Kidney (tissue), 14 donors: ENCODE results near the gene GMDS. TPM values are rescaled to one million over a fixed set of nuclear protein-coding genes. Genes with fewer than 3 reads are reported as not detected.

Source experiments
- DNase-seq, 5 donors: peaks; one replicate each; pipeline ENCODE4 v3.0.0-alpha.2; 2013 to 2020
- FAIRE-seq: peaks from 2 replicates; lab custom pipeline; 2012; peaks lifted over from hg19 to GRCh38; lab: Jason Lieb, UNC
- H3K27ac ChIP-seq, 2 donors: one replicate each; pipeline ENCODE4 v1.7.0; 2013; ENCODE audit warnings: low read depth in 2 of 2, low read length in 2 of 2, inconsistent platforms in 1 of 2
- H3K27me3 ChIP-seq: one replicate; pipeline ENCODE4 v1.7.1; 2013; ENCODE audit warnings: low read length, inconsistent platforms; ENCODE audit not compliant: control insufficient read depth, insufficient read depth
- H3K36me3 ChIP-seq, 3 donors: one replicate each; pipeline versions ENCODE4 v1.7.0 to v1.7.1; 2013; ENCODE audit warnings: low read length in 3 of 3, control low read depth in 1 of 3, inconsistent platforms in 1 of 3; ENCODE audit not compliant: insufficient read depth in 3 of 3, control insufficient read depth in 2 of 3
- H3K4me1 ChIP-seq, 3 donors: one replicate each; pipeline versions ENCODE4 v1.7.0 to v1.7.1; 2013; ENCODE audit warnings: low read length in 3 of 3, inconsistent platforms in 1 of 3, low read depth in 1 of 3; ENCODE audit not compliant: control insufficient read depth in 2 of 3, insufficient read depth in 2 of 3
- H3K4me3 ChIP-seq, 3 donors: one replicate each; pipeline versions ENCODE4 v1.7.0 to v1.8.1; 2013; ENCODE audit warnings: low read length in 3 of 3, control low read depth in 1 of 3, inconsistent platforms in 1 of 3
- H3K9ac ChIP-seq, 3 donors: one replicate each; pipeline versions ENCODE4 v1.7.0 to v1.7.1; 2013; ENCODE audit warnings: low read length in 3 of 3, control low read depth in 1 of 3, inconsistent platforms in 1 of 3
- H3K9me3 ChIP-seq, 3 donors: one replicate each; pipeline versions ENCODE4 v1.7.0 to v1.7.1; 2013; ENCODE audit warnings: low read length in 3 of 3, control low read depth in 1 of 3, inconsistent platforms in 1 of 3; ENCODE audit not compliant: control insufficient read depth in 2 of 3, insufficient read depth in 1 of 3
- intact Hi-C: fragments of 100-400 bp; cut with DNase I; formaldehyde crosslinking; loops from one replicate; pipeline ENCODE4 v1.11.1; 2022
- polyA plus RNA-seq: library from polyadenylated mRNA; stranded (reverse); fragments of 350-450 nt; fragmentation: Illumina TruSeq; extraction: RNeasy Lipid Tissue Mini Kit (QIAGEN cat#74804); gene quantifications from one replicate; pipeline ENCODE4 v1.2.3, GENCODE V29; 2014; ENCODE audit warnings: low read depth, low replicate concordance; ENCODE audit not compliant: insufficient read depth
- total RNA-seq: library from RNA; stranded (reverse); fragmentation: NEBNext Ultra II Directional; extraction: Animal tissue kit (Norgen Biotek cat#: 25700); gene quantifications from one replicate; pipeline ENCODE4 v1.2.1, GENCODE V29; 2021
- TF ChIP-seq, protein P1 (sequence below): IDR thresholded peaks from 3 replicates; pipeline ENCODE4 v1.5.1; 2012; ENCODE audit warnings: mild to moderate bottlenecking, moderate library complexity, borderline replicate concordance; ENCODE audit not compliant: insufficient read depth; ENCODE audit errors: extremely low read depth
- donor health status: control.
- donor health status: control.
- donor health status: control.
- donor health status: control.
- donor health status: control.
- donor health status: DM: yes; HTN: yes; CAD: no.
- donor health status: Normal renal cell carcinoma (clear cell type).

The GMDS gene
- total and polyA plus RNA-seq, 2 donors from 2014 or later: 49.6 to 63.7 TPM

DNA sequence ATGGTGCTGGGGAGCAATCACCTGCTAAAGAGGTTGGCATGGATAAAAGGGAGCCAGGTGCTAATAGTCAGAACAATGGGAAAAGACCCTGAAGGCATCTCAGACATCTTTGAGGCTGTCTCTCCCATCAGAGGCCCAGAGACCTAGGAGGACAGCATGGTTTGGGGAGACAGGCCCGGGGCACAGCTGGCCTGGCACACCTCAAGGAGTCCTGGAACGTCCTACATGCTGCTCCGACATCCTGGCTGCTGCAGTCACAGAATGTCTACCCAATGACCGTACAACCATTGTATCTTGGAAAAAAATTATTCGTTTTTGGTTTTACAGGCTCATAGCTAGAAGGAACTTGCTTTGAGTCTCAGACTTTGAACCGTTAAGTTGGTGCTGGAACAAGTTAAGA lies 4.4 kb downstream of the GMDS start:
- Histone ChIP-seq H3K27ac (no peak overlapping the region), H3K4me3 (no peak overlapping the region), H3K36me3 (no peaks in the 10 kb centered on the region), H3K9me3 (no peaks in the 10 kb centered on the region), H3K9ac (no peak overlapping the region), H3K27me3 (no peaks in the 10 kb centered on the region), H3K4me1 (no peaks in the 10 kb centered on the region)
- TF ChIP-seq, protein P1, sequence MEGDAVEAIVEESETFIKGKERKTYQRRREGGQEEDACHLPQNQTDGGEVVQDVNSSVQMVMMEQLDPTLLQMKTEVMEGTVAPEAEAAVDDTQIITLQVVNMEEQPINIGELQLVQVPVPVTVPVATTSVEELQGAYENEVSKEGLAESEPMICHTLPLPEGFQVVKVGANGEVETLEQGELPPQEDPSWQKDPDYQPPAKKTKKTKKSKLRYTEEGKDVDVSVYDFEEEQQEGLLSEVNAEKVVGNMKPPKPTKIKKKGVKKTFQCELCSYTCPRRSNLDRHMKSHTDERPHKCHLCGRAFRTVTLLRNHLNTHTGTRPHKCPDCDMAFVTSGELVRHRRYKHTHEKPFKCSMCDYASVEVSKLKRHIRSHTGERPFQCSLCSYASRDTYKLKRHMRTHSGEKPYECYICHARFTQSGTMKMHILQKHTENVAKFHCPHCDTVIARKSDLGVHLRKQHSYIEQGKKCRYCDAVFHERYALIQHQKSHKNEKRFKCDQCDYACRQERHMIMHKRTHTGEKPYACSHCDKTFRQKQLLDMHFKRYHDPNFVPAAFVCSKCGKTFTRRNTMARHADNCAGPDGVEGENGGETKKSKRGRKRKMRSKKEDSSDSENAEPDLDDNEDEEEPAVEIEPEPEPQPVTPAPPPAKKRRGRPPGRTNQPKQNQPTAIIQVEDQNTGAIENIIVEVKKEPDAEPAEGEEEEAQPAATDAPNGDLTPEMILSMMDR: no peak
- intact Hi-C loops: no loop called here
- FAIRE-seq: no peak
- DNase-seq: no peak

DNA sequence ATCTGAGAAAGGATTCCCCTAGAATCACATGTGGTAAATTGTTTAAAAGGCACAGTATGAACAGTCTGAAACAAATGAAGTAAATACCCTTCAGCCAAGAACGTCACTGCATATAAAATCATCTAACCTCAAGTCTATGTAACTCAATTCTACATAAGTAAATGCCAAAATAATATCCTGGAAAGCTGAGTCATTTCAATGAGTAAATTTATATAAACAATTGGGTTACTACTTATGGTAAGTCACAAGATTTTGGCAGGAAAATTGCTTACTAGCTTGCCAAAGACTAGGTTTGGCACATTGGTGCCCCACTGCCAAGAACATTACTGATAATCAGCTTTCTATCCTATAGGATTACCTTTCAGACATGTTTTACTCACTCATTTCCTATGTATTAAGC lies 8.4 kb downstream of the GMDS start:
- DNase-seq: no peak
- no peaks in the 10 kb centered on the region for H3K9me3 ChIP-seq
- H3K9ac ChIP-seq: no peak overlapping the region
- no peaks in the 10 kb centered on the region for H3K4me1 ChIP-seq
- H3K27ac ChIP-seq: no peak overlapping the region
- intact Hi-C loops: no loop called here
- H3K36me3 ChIP-seq: no peaks in the 10 kb centered on the region
- H3K4me3 ChIP-seq: no peak overlapping the region
- TF ChIP-seq, protein P1: no peak
- no peak for FAIRE-seq
- no peaks in the 10 kb centered on the region for H3K27me3 ChIP-seq

DNA sequence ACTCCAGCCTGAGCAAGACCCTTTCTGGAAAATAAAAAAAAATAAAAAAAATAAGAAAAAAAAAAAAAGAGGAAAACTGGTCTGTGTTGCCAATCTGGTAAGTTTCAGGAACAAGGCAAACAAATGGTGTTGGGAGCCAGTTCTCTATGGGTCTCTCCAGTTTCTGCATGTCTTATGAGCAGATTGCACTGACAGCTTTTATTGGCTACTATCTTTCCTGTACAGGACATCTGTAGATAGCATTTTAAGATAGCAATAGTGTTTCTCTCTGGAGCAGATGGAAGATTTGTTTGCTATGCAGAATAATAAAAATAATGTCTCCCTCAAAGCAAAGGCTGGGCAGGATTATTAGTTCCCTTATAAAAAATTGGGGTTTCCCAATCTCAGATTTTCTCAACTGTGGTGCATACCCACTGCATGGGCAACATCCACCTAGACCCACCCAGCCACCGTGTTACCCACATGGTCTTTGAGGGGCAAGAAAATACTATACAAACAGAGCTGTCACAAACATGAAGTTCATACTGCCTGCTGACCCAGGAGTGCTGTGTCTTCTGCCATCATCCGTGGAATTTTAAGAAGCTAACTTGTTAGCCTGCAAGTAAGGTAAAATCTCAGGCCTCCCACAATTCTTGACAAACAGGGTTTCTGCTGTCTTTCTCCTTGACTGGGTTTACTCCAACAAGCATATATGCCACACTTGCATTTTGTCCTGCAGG lies 9.5 kb downstream of the GMDS start:
- TF ChIP-seq, protein P1: no peak
- H3K4me3 ChIP-seq: no peak overlapping the region
- H3K27ac ChIP-seq: no peak overlapping the region
- H3K9ac ChIP-seq: no peak overlapping the region
- no peaks in the 10 kb centered on the region for H3K27me3 ChIP-seq
- intact Hi-C loops: no loop called here
- H3K9me3 ChIP-seq: no peaks in the 10 kb centered on the region
- no peaks in the 10 kb centered on the region for H3K36me3 ChIP-seq
- DNase-seq (no peak), FAIRE-seq (no peak)
- H3K4me1 ChIP-seq: no peaks in the 10 kb centered on the region
